Heart left ventricle (tissue), 16 donors: Measurements from ENCODE around the gene ERN1. TPM values are rescaled to one million over a fixed set of nuclear protein-coding genes. Genes with fewer than 3 reads are reported as not detected.

ENCODE experiments used
- ATAC-seq, 4 donors: fragments of 200-7000 bp; cut with Tn5 transposase; one replicate each; pipeline ENCODE4 v1.9.1; 2020 to 2022; ENCODE audit warnings: moderate library complexity in 4 of 4, mild to moderate bottlenecking in 3 of 4, moderate number of reproducible peaks in 1 of 4
- DNase-seq, 5 donors: peaks; one replicate each; pipeline ENCODE4 v3.0.0-alpha.2; 2020
- H3K27ac ChIP-seq, 12 donors: fragments of 200-600 bp; sonication (generic) in 4 of 12; one replicate each; pipeline versions ENCODE4 v1.5.0 to v1.8.0; 2016 to 2022; ENCODE audit warnings: mild to moderate bottlenecking in 2 of 12
- H3K27me3 ChIP-seq, 9 donors: fragments of 200-600 bp; sonication (generic) in 2 of 9; one replicate each; pipeline versions ENCODE4 v1.5.1 to v1.8.0; 2016 to 2022; ENCODE audit warnings: mild to moderate bottlenecking in 3 of 9
- H3K36me3 ChIP-seq, 9 donors: fragments of 200-600 bp; sonication (generic) in 2 of 9; one replicate each; pipeline versions ENCODE4 v1.5.0 to v1.8.0; 2018 to 2022; ENCODE audit warnings: mild to moderate bottlenecking in 2 of 9
- H3K4me1 ChIP-seq, 12 donors: fragments of 200-600 bp; sonication (generic) in 4 of 12; one replicate each; pipeline versions ENCODE4 v1.5.0 to v1.8.0; 2016 to 2022; ENCODE audit warnings: mild to moderate bottlenecking in 3 of 12
- H3K4me3 ChIP-seq, 12 donors: fragments of 200-600 bp; sonication (generic) in 4 of 12; one replicate each; pipeline versions ENCODE4 v1.5.0 to v1.8.0; 2017 to 2022; ENCODE audit warnings: mild to moderate bottlenecking in 9 of 12, moderate library complexity in 4 of 12
- H3K9me3 ChIP-seq, 12 donors: fragments of 200-600 bp; sonication (generic) in 4 of 12; one replicate each; pipeline versions ENCODE4 v1.5.0 to v1.8.0; 2016 to 2022; ENCODE audit warnings: mild to moderate bottlenecking in 1 of 12
- POLR2A ChIP-seq, 2 donors: fragments of 450-650 bp; IDR thresholded peaks; one replicate each; pipeline ENCODE4 v1.6.1; 2017; ENCODE audit warnings: antibody characterized with exemption in 2 of 2, mild to moderate bottlenecking in 2 of 2, moderate library complexity in 2 of 2
- WGBS, 4 donors: extraction: QIAGEN DNeasy Blood & Tissue Kit in 2 of 4; methylation state at CpG; one replicate each; pipeline versions ENCODE4 v1.1.5 to v1.1.7; 2013 to 2018; 5-methylcytosine and 5-hydroxymethylcytosine counted together
- intact Hi-C, 10 donors: fragments of 100-400 bp; cut with DNase I; formaldehyde crosslinking; loops; one replicate each; pipeline versions ENCODE4 v1.11.1 to v1.14.2; 2022
- polyA plus RNA-seq, 2 donors: library from polyadenylated mRNA; stranded (reverse); fragments of 200-250 nt; gene quantifications; one replicate each; pipeline ENCODE4 v1.2.3, GENCODE V29; 2013
- total RNA-seq, 9 donors: library from RNA; depleted of rRNA in 2 of 9; stranded (reverse); fragments of >200 nt in 2 of 9; fragmentation: NEBNext Ultra II Directional in 3 of 9; extraction: Animal tissue kit (Norgen Biotek cat#: 25700) in 3 of 9; gene quantifications; one replicate each; pipeline versions ENCODE4 v1.1.0 to v1.2.4, GENCODE V29; 2016 to 2023
- TF ChIP-seq, protein P1 (sequence below), 12 donors: fragments of 200-600 bp; sonication (generic) in 4 of 12; IDR thresholded peaks; one replicate each; pipeline versions ENCODE4 v1.5.0 to v1.8.0; 2018 to 2022; ENCODE audit warnings: antibody characterized with exemption in 12 of 12, mild to moderate bottlenecking in 5 of 12
- donor health status: ischemic (EF 13 %, LVEDD 7.1; RV severe dilation, severe dysfunction).
- donor health status: healthy with polysubstance abuse.
- donor health status: DM: no; HTN: yes; CAD: no.
- donor health status: DM: no; HTN: no; CAD: no.
- donor health status: ischemic (EF 25% LVEDD 6.9; RV normal size, moderate dysfunction).
- donor health status: ischemic (EF 25% LVEDD 5.7; RV mildly dilated, moderate dysfunction).
- donor health status: healthy.
- donor health status: DM: yes; HTN: yes; CAD: no.
- donor health status: ischemic (EF 35%, LVEDD 5.7; RV mildly dilated, moderate dysfunction).
- donor health status: nonischemic (EF 11% LVEDD 7.7; RV severe dilation, severe dysfunction).
- donor health status: DM: yes; HTN: yes; CAD: no.
- donor health status: PGD.
- donor health status: ischemic (EF 29% LVEDD 5.4; RV normal size, mild dysfunction).
- donor health status: nonischemic (EF 23%, LVEDD 6.1; RV moderate dilation, normal function).

Gene ERN1
- total and polyA plus RNA-seq, 11 donors = 1.5 to 18.7 (median 7.4) TPM

GRCh38 chr17:64041912-64042311, 88.0 kb downstream of the ERN1 start:
- Histone ChIP-seq H3K36me3 (peaks cover 0 to 87% (median 41%) of the 10 kb centered on the region in 9 donors), H3K9me3 (no peaks in the 10 kb centered on the region), H3K4me3 (no peak overlapping the region), H3K4me1 (no peaks in the 10 kb centered on the region), H3K27ac (no peak overlapping the region), H3K27me3 (no peaks in the 10 kb centered on the region)
- ATAC-seq (no peak), DNase-seq (no peak)
- TF ChIP-seq, protein P1, sequence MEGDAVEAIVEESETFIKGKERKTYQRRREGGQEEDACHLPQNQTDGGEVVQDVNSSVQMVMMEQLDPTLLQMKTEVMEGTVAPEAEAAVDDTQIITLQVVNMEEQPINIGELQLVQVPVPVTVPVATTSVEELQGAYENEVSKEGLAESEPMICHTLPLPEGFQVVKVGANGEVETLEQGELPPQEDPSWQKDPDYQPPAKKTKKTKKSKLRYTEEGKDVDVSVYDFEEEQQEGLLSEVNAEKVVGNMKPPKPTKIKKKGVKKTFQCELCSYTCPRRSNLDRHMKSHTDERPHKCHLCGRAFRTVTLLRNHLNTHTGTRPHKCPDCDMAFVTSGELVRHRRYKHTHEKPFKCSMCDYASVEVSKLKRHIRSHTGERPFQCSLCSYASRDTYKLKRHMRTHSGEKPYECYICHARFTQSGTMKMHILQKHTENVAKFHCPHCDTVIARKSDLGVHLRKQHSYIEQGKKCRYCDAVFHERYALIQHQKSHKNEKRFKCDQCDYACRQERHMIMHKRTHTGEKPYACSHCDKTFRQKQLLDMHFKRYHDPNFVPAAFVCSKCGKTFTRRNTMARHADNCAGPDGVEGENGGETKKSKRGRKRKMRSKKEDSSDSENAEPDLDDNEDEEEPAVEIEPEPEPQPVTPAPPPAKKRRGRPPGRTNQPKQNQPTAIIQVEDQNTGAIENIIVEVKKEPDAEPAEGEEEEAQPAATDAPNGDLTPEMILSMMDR (IDR thresholded peaks at IDR 0.05) = no peak
- TF ChIP-seq POLR2A (IDR thresholded peaks at IDR 0.05) = no peak
- 73 to 78% (median 75%) methylated on average over 11 of the region's 11 CpGs for WGBS, 4 donors
- intact Hi-C loops = loop anchor here in 1 of 10 donors (5.0 kb wide), 1 partner anchor 80 kb away; no protein-coding TSS in a partner anchor

- 71 to 82% (median 74%) methylated on average over 6 of the region's 6 CpGs for WGBS, 4 donors
Observed at GRCh38 chr17:64040206-64040605, 89.7 kb downstream of the ERN1 start.

GRCh38 chr17:64039106-64039400, 90.9 kb downstream of the ERN1 start:
- TF ChIP-seq POLR2A (IDR thresholded peaks at IDR 0.05) = no peak
- TF ChIP-seq, protein P1 (IDR thresholded peaks at IDR 0.05) = no peak
- WGBS, 4 donors = 95 to 98% (median 96%) methylated on average over 3 of the region's 3 CpGs
- ATAC-seq = no peak

More at GRCh38 chr17:64040206-64040605, 89.7 kb downstream of the ERN1 start:
- intact Hi-C loops = loop anchor here in 1 of 10 donors (5.0 kb wide), 1 partner anchor 82 kb away; no protein-coding TSS in a partner anchor
- no peaks in the 10 kb centered on the region for H3K9me3 ChIP-seq
- H3K27ac ChIP-seq = no peak overlapping the region
- peaks cover 0 to 70% (median 24%) of the 10 kb centered on the region in 9 donors for H3K36me3 ChIP-seq
- H3K4me1 ChIP-seq = no peaks in the 10 kb centered on the region
- no peak for DNase-seq
- H3K27me3 ChIP-seq = no peaks in the 10 kb centered on the region
- ATAC-seq = no peak
- TF ChIP-seq, protein P1 (IDR thresholded peaks at IDR 0.05) = no peak
- no peak for TF ChIP-seq POLR2A (IDR thresholded peaks at IDR 0.05)
- no peak overlapping the region for H3K4me3 ChIP-seq

GRCh38 chr17:64038331-64039105, 91.4 kb downstream of the ERN1 start:
- H3K9me3 ChIP-seq = no peaks in the 10 kb centered on the region

More at GRCh38 chr17:64039106-64039400, 90.9 kb downstream of the ERN1 start:
- H3K9me3 ChIP-seq = no peaks in the 10 kb centered on the region
- no peak for DNase-seq
- intact Hi-C loops = loop anchor here in 3 of 10 donors (5.0 to 10.0 kb wide), 3 partner anchors 73 to 246 kb away; no protein-coding TSS in a partner anchor
- no peak overlapping the region for H3K27ac ChIP-seq
- H3K36me3 ChIP-seq = peaks cover 0 to 58% (median 13%) of the 10 kb centered on the region in 9 donors
- no peaks in the 10 kb centered on the region for H3K4me1 ChIP-seq
- H3K27me3 ChIP-seq = no peaks in the 10 kb centered on the region
- no peak overlapping the region for H3K4me3 ChIP-seq

More at GRCh38 chr17:64038331-64039105, 91.4 kb downstream of the ERN1 start:
- DNase-seq (no peak), ATAC-seq (peak in 1 of 4 donors; percentile 18)
- no peaks in the 10 kb centered on the region for H3K27me3 ChIP-seq
- H3K36me3 ChIP-seq = peaks cover 0 to 53% (median 7%) of the 10 kb centered on the region in 9 donors
- no peak overlapping the region for H3K4me3 ChIP-seq
- intact Hi-C loops = loop anchor here in 3 of 10 donors (5.0 to 10.0 kb wide), 3 partner anchors 74 to 246 kb away; no protein-coding TSS in a partner anchor
- no peak for TF ChIP-seq POLR2A (IDR thresholded peaks at IDR 0.05)
- TF ChIP-seq, protein P1 (IDR thresholded peaks at IDR 0.05) = no peak
- no peaks in the 10 kb centered on the region for H3K4me1 ChIP-seq
- WGBS, 4 donors = 89% methylated on average over 15 to 16 of the region's 16 CpGs
- no peak overlapping the region for H3K27ac ChIP-seq
